HCT116 (cell line): Measurements from ENCODE around the gene UBQLN2. TPM values are rescaled to one million over a fixed set of nuclear protein-coding genes. Genes with fewer than 3 reads are reported as not detected.

Experiments used
- ATAC-seq: fragments of 200-7000 bp; cut with Tn5 transposase; 2 replicates; pipeline ENCODE4 v1.9.1; 2020; ENCODE audit warnings: mild to moderate bottlenecking, moderate library complexity
- BruUV-seq: library from RNA; stranded (reverse); fragments of 400-500 nt; replicated peaks from 2 replicates; lab custom pipeline; 2021; lab: Mats Ljungman, UMichigan
- CTCF ChIA-PET: fragments of 300-600 bp; sonication (Branson Sonifier 250); formaldehyde crosslinking; loops from one replicate; lab custom pipeline; 2021; ENCODE audit warnings: antibody characterized with exemption; lab: Charles Lee
- POLR2A ChIA-PET: fragments of 300-600, 350-600 bp; sonication (Branson Sonifier 250); formaldehyde crosslinking; loops from one replicate; lab custom pipeline; 2021; ENCODE audit warnings: antibody characterized with exemption; lab: Charles Lee
- RAD21 ChIA-PET, 2 experiments: fragments of 300-600 bp; sonication (Branson Sonifier 250); formaldehyde crosslinking; loops; one replicate each; lab custom pipeline; 2023; ENCODE audit warnings: low total read pairs in 2 of 2; ENCODE audit not compliant: uncharacterized antibody in 2 of 2, unreplicated experiment in 2 of 2, low non-redundant PET in 1 of 2; lab: Charles Lee
- DNase-seq: peaks from one replicate; pipeline ENCODE4 v3.0.0-alpha.2; 2010; ENCODE audit warnings: low read depth, low spot score
- H2AFZ ChIP-seq: fragments of 200-600 bp; shearing (Covaris generic), sonication (generic); 2 replicates; pipeline ENCODE4 v1.6.1; 2017; ENCODE audit warnings: low read depth, mixed run types, mixed read lengths, antibody characterized with exemption, low read length; ENCODE audit not compliant: poor library complexity, severe bottlenecking
- H3K27ac ChIP-seq: 2 replicates; pipeline ENCODE4 v1.5.1; 2012; ENCODE audit warnings: low read depth, low read length
- H3K27me3 ChIP-seq: fragments of 200-600 bp; sonication (generic); 2 replicates; pipeline ENCODE4 v1.6.1; 2016; ENCODE audit warnings: mixed run types, low read length, mixed read lengths; ENCODE audit not compliant: insufficient read depth
- H3K36me3 ChIP-seq, 2 experiments: fragments of 200-500 bp in 1 of 2; fragments of 200-600 bp in 1 of 2; sonication (Bioruptor generic) in 1 of 2; sonication (generic) in 1 of 2; 2 replicates each; pipeline versions ENCODE4 v1.5.1 to v1.6.1; 2014 to 2016; ENCODE audit warnings: low read length in 2 of 2, inconsistent platforms in 1 of 2, mixed read lengths in 1 of 2, mixed run types in 1 of 2; ENCODE audit not compliant: insufficient read depth in 2 of 2, control insufficient read depth in 1 of 2
- H3K4me1 ChIP-seq, 2 experiments: fragments of 200-600 bp in 1 of 2; sonication (generic) in 1 of 2; 2 replicates each; pipeline versions ENCODE4 v1.5.1 to v1.6.1; 2012 to 2017; ENCODE audit warnings: low read length in 2 of 2, inconsistent platforms in 1 of 2, mild to moderate bottlenecking in 1 of 2, mixed read lengths in 1 of 2, mixed run types in 1 of 2, moderate library complexity in 1 of 2; ENCODE audit not compliant: insufficient read depth in 2 of 2, control insufficient read depth in 1 of 2
- H3K4me2 ChIP-seq: fragments of 200-600 bp; sonication (generic); 2 replicates; pipeline ENCODE4 v1.6.1; 2017; ENCODE audit warnings: mixed run types, low read length, mixed read lengths
- H3K4me3 ChIP-seq, 2 experiments: fragments of 200-600 bp in 1 of 2; sonication (generic) in 1 of 2; replicated peaks in 1 of 2; 2 replicates each; pipeline ENCODE4 v1.5.1; 2011 to 2016; ENCODE audit warnings: low read length in 2 of 2, control low read depth in 1 of 2, low read depth in 1 of 2, mild to moderate bottlenecking in 1 of 2, mixed read lengths in 1 of 2, mixed run types in 1 of 2
- H3K79me2 ChIP-seq: fragments of 200-600 bp; sonication (generic); 2 replicates; pipeline ENCODE4 v1.6.1; 2017; ENCODE audit warnings: mild to moderate bottlenecking, mixed run types, low read length, moderate library complexity, mixed read lengths; ENCODE audit not compliant: insufficient read depth
- H3K9ac ChIP-seq: fragments of 200-600 bp; sonication (generic); 2 replicates; pipeline ENCODE4 v1.6.1; 2016; ENCODE audit warnings: low read length, mixed read lengths
- H3K9me2 ChIP-seq: fragments of 200-600 bp; sonication (generic), shearing (Covaris generic); 2 replicates; pipeline ENCODE4 v1.6.1; 2017; ENCODE audit warnings: mixed run types, mild to moderate bottlenecking, moderate library complexity; ENCODE audit not compliant: insufficient read depth
- H3K9me3 ChIP-seq, 2 experiments: fragments of 200-500 bp in 1 of 2; fragments of 200-600 bp in 1 of 2; sonication (Bioruptor generic) in 1 of 2; sonication (generic) in 1 of 2; 2 replicates each; pipeline ENCODE4 v1.6.1; 2014 to 2017; ENCODE audit warnings: low read length in 2 of 2, mixed read lengths in 2 of 2, inconsistent platforms in 1 of 2, low read depth in 1 of 2, mild to moderate bottlenecking in 1 of 2, mixed run types in 1 of 2, moderate library complexity in 1 of 2; ENCODE audit not compliant: control insufficient read depth in 1 of 2, insufficient read depth in 1 of 2
- H4K20me1 ChIP-seq: fragments of 200-600 bp; sonication (generic), shearing (Covaris generic); 2 replicates; pipeline ENCODE4 v1.6.1; 2017; ENCODE audit warnings: mixed run types, mild to moderate bottlenecking, moderate library complexity; ENCODE audit not compliant: insufficient read depth
- CBX3 ChIP-seq: IDR thresholded peaks from 2 replicates; pipeline ENCODE4 v1.6.1; 2012; ENCODE audit warnings: low read depth
- EZH2 ChIP-seq: fragments of 200-600 bp; sonication (generic); IDR thresholded peaks from 2 replicates; pipeline ENCODE4 v1.6.1; 2017; ENCODE audit warnings: antibody characterized with exemption, mixed run types
- EZH2phosphoT487 ChIP-seq: fragments of 200-600 bp; IDR thresholded peaks from 2 replicates; pipeline ENCODE4 v1.6.1; 2018; ENCODE audit warnings: antibody characterized with exemption, borderline replicate concordance
- FOSL1 ChIP-seq: IDR thresholded peaks from 2 replicates; pipeline ENCODE4 v1.6.1; 2012; ENCODE audit warnings: low read depth
- TCF7L2 ChIP-seq: IDR thresholded peaks from 2 replicates; pipeline ENCODE4 v1.7.0; 2011; ENCODE audit warnings: borderline replicate concordance, inconsistent platforms; ENCODE audit not compliant: insufficient read depth, insufficient read length; ENCODE audit errors: extremely low read depth
- ZNF274 ChIP-seq: fragments of 200-500 bp; sonication (Bioruptor generic); IDR thresholded peaks from 2 replicates; pipeline ENCODE4 v1.6.1; 2014; ENCODE audit warnings: mild to moderate bottlenecking, low read depth, low read length, inconsistent platforms
- intact Hi-C: fragments of 100-400 bp; cut with micrococcal nuclease; formaldehyde crosslinking; loops from 2 replicates; pipeline ENCODE4 v1.10.0; 2022
- total RNA-seq: library from RNA; stranded (reverse); gene quantifications from one replicate; pipeline ENCODE4 v1.2.1, GENCODE V29; 2021; ENCODE audit not compliant: unreplicated experiment
- TF ChIP-seq, protein P1 (sequence below): IDR thresholded peaks from 2 replicates; pipeline ENCODE4 v1.6.1; 2012

Gene UBQLN2
- total RNA-seq, 1 experiment from 2014 or later: 20.9 TPM

DNA sequence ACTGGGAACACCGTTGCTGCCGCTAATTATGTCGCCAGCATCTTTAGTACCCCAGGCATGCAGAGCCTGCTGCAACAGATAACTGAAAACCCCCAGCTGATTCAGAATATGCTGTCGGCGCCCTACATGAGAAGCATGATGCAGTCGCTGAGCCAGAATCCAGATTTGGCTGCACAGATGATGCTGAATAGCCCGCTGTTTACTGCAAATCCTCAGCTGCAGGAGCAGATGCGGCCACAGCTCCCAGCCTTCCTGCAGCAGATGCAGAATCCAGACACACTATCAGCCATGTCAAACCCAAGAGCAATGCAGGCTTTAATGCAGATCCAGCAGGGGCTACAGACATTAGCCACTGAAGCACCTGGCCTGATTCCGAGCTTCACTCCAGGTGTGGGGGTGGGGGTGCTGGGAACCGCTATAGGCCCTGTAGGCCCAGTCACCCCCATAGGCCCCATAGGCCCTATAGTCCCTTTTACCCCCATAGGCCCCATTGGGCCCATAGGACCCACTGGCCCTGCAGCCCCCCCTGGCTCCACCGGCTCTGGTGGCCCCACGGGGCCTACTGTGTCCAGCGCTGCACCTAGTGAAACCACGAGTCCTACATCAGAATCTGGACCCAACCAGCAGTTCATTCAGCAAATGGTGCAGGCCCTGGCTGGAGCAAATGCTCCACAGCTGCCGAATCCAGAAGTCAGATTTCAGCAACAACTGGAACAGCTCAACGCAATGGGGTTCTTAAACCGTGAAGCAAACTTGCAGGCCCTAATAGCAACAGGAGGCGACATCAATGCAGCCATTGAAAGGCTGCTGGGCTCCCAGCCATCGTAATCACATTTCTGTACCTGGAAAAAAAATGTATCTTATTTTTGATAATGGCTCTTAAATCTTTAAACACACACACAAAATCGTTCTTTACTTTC is 1.8 kb downstream of the UBQLN2 start:
- peaks cover 3 to 5% of the 10 kb centered on the region in 2 experiments for H3K4me1 ChIP-seq
- H3K4me3 ChIP-seq: peak overlapping the region; percentile 62 to 77
- no peak for ATAC-seq
- no peaks in the 10 kb centered on the region for H3K36me3 ChIP-seq
- H3K27me3 ChIP-seq: no peaks in the 10 kb centered on the region
- ChIA-PET POLR2A (no interaction called here), CTCF (no interaction called here), RAD21 (no interaction called here)
- H3K9me2 ChIP-seq: no peaks in the 10 kb centered on the region
- H3K27ac ChIP-seq: no peak overlapping the region
- intact Hi-C loops: loop anchor here (5.0 kb wide), 1 partner anchor 162 kb away; the partner anchor contains the start of gene NBDY
- peak overlapping the region; percentile 86; the same call in 1 of the 2 replicates for H3K9ac ChIP-seq
- TF ChIP-seq, protein P1, sequence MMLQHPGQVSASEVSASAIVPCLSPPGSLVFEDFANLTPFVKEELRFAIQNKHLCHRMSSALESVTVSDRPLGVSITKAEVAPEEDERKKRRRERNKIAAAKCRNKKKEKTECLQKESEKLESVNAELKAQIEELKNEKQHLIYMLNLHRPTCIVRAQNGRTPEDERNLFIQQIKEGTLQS: no peak
- TF ChIP-seq TCF7L2 (no peak), ZNF274 (no peak), EZH2phosphoT487 (no peak), FOSL1 (no peak), EZH2 (no peak), CBX3 (no peak)
- H3K4me2 ChIP-seq: peak overlapping the region; percentile 83
- no peaks in the 10 kb centered on the region for H4K20me1 ChIP-seq
- peaks cover 47% of the 10 kb centered on the region for H3K79me2 ChIP-seq
- no peaks in the 10 kb centered on the region for H3K9me3 ChIP-seq
- H2AFZ ChIP-seq: no peak overlapping the region
- DNase-seq: no peak
- BruUV-seq: no TSS peak
